Right lobe of liver (tissue), 6 donors: ENCODE data around the gene KATNIP. TPM values are rescaled to one million over a fixed set of nuclear protein-coding genes. Genes with fewer than 3 reads are reported as not detected.

Experiments used
- ATAC-seq, 4 donors: fragments of 200-7000 bp; cut with Tn5 transposase; one replicate each; pipeline ENCODE4 v1.9.1; 2020; ENCODE audit warnings: mild to moderate bottlenecking in 4 of 4, moderate library complexity in 4 of 4
- DNase-seq, 3 donors: peaks; one replicate each; pipeline ENCODE4 v3.0.0-alpha.2; 2020
- H3K27ac ChIP-seq, 3 donors: fragments of 200-600 bp; one replicate each; pipeline ENCODE4 v1.8.0; 2022
- H3K27me3 ChIP-seq, 2 donors: fragments of 200-600 bp; one replicate each; pipeline ENCODE4 v1.8.0; 2022
- H3K36me3 ChIP-seq, 4 donors: fragments of 200-600 bp; sonication (generic) in 1 of 4; one replicate each; pipeline versions ENCODE4 v1.5.1 to v1.8.0; 2017 to 2022; ENCODE audit warnings: control low read depth in 1 of 4
- H3K4me1 ChIP-seq, 4 donors: fragments of 200-600 bp; sonication (generic) in 1 of 4; one replicate each; pipeline versions ENCODE4 v1.5.1 to v1.8.0; 2017 to 2022; ENCODE audit warnings: control low read depth in 1 of 4
- H3K4me3 ChIP-seq, 3 donors: fragments of 200-600 bp; one replicate each; pipeline ENCODE4 v1.8.0; 2022
- H3K9me3 ChIP-seq, 4 donors: fragments of 200-600 bp; sonication (generic) in 1 of 4; one replicate each; pipeline versions ENCODE4 v1.5.1 to v1.8.0; 2017 to 2022; ENCODE audit warnings: control low read depth in 1 of 4
- CTCF ChIP-seq, 4 donors: fragments of 200-600 bp in 3 of 4; fragments of 450-650 bp in 1 of 4; IDR thresholded peaks; one replicate each; pipeline versions ENCODE4 v1.5.1 to v1.8.0; 2016 to 2022; ENCODE audit warnings: antibody characterized with exemption in 4 of 4, mild to moderate bottlenecking in 2 of 4
- POLR2A ChIP-seq: fragments of 450-650 bp; IDR thresholded peaks from one replicate; pipeline ENCODE4 v1.6.1; 2017; ENCODE audit warnings: antibody characterized with exemption, mild to moderate bottlenecking
- WGBS: methylation state at CpG from one replicate; pipeline ENCODE4 v1.1.6; 2018; ENCODE audit warnings: low coverage, low lambda C conversion rate; ENCODE audit not compliant: insufficient coverage; ENCODE audit errors: missing lambda C conversion rate; 5-methylcytosine and 5-hydroxymethylcytosine counted together
- intact Hi-C, 2 donors: fragments of 100-400 bp; cut with DNase I; formaldehyde crosslinking; loops; one replicate each; pipeline versions ENCODE4 v1.11.2 to v1.14.1; 2022
- total RNA-seq, 6 experiments: library from RNA; depleted of rRNA in 2 of 6; stranded (reverse); fragments of >200 nt in 2 of 6; fragmentation: NEBNext Ultra II Directional in 3 of 6; extraction: Animal tissue kit (Norgen Biotek cat#: 25700) in 3 of 6; gene quantifications; one replicate each; pipeline versions ENCODE4 v1.1.0 to v1.2.4, GENCODE V29; 2016 to 2023
- donor health status: DM: no; HTN: yes; CAD: no.
- donor health status: DM: no; HTN: no; CAD: no.
- donor health status: DM: no; HTN: no; CAD: no.
- donor health status: DM: no; HTN: yes; CAD: no.
- donor health status: DM: no; HTN: yes; CAD: no.

Gene KATNIP
- total RNA-seq, 6 experiments from 2014 or later = 6.1 to 10.2 (median 7.6) TPM

- ATAC-seq (no peak), DNase-seq (no peak)
- intact Hi-C loops = no loop called here
- H3K9me3 ChIP-seq = no peaks in the 10 kb centered on the region
- 83% methylated on average over 1 of the region's 6 CpGs for WGBS
- TF ChIP-seq CTCF (IDR thresholded peaks at IDR 0.05) = no peak
- TF ChIP-seq POLR2A = no peak
- H3K4me1 ChIP-seq = no peaks in the 10 kb centered on the region
- H3K4me3 ChIP-seq = no peak overlapping the region
- no peaks in the 10 kb centered on the region for H3K27me3 ChIP-seq
- H3K36me3 ChIP-seq = no peaks in the 10 kb centered on the region
- no peak overlapping the region for H3K27ac ChIP-seq
Measured at GRCh38 chr16:27598220-27598619, 48.3 kb downstream of the KATNIP start.

GRCh38 chr16:27598931-27599565 is 49.1 kb downstream of the KATNIP start:
- ATAC-seq (peak in 1 of 4 donors; percentile 34), DNase-seq (no peak)
- Histone ChIP-seq H3K36me3 (no peaks in the 10 kb centered on the region), H3K4me1 (no peaks in the 10 kb centered on the region), H3K27me3 (no peaks in the 10 kb centered on the region), H3K9me3 (no peaks in the 10 kb centered on the region), H3K27ac (no peak overlapping the region), H3K4me3 (no peak overlapping the region)
- WGBS = 60% methylated on average over 1 of the region's 10 CpGs
- intact Hi-C loops = no loop called here
- TF ChIP-seq CTCF (IDR thresholded peaks at IDR 0.05) (no peak), POLR2A (no peak)

GRCh38 chr16:27599606-27600005 is 49.7 kb downstream of the KATNIP start:
- H3K27ac ChIP-seq = no peak overlapping the region
- intact Hi-C loops = no loop called here
- H3K4me1 ChIP-seq = no peaks in the 10 kb centered on the region
- ATAC-seq (no peak), DNase-seq (no peak)
- 87% methylated on average over 13 of the region's 13 CpGs for WGBS
- H3K36me3 ChIP-seq = no peaks in the 10 kb centered on the region
- H3K4me3 ChIP-seq = no peak overlapping the region
- H3K27me3 ChIP-seq = no peaks in the 10 kb centered on the region
- TF ChIP-seq CTCF (IDR thresholded peaks at IDR 0.05) (no peak), POLR2A (no peak)
- no peaks in the 10 kb centered on the region for H3K9me3 ChIP-seq

Other genes with a start within 250 kb of the KATNIP start
- gene IL4R, start 236.2 kb upstream of the KATNIP start, total RNA-seq = 100 to 1,000 TPM in 1 of 6 experiments, 10 to 100 TPM in 5; 38.8 to 147 (median 46.9) TPM
- 1 to 10 TPM in 1 of 6 experiments, under 1 TPM in 5; 0.09 to 1.3 (median 0.31) TPM for gene IL21R, start 148.0 kb upstream of the KATNIP start, total RNA-seq
- gene GTF3C1, start 231 bp upstream of the KATNIP start, total RNA-seq = 10 to 100 TPM; 25.3 to 53.3 (median 26.9) TPM